GM19099 (cell line): Measurements from ENCODE around the gene CEP97.

Experiments used
- POLR2A ChIP-seq: IDR thresholded peaks from 3 replicates; pipeline ENCODE4 v1.6.1; 2011; ENCODE audit warnings: low read depth; ENCODE audit not compliant: insufficient read length; ENCODE audit errors: extremely low read depth

Gene CEP97

GRCh38 chr3:101701696-101702634 lies 22.4 kb upstream of the CEP97 start:
- TF ChIP-seq POLR2A: no peak

GRCh38 chr3:101702726-101703125 lies 21.7 kb upstream of the CEP97 start:
- TF ChIP-seq POLR2A: no peak

DNA sequence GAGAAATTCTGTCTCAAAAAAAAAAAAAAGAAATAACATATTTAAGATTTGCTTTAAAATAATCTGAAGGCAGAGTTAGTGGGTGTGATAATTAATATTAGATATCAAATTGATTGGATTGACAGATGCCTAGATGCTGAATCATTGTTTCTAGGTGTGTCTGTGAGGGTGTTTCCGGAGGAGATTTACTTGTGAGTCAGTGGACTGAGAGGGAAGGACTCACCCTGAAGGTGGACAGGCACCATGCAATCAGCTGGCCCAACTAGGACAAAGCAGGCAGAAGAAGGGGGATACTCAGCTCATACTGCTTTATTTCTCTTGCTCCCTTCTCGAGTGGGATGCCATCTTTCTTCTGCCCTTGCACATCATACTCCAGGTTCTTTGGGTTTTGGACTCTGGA lies 21.2 kb upstream of the CEP97 start:
- no peak for TF ChIP-seq POLR2A

DNA sequence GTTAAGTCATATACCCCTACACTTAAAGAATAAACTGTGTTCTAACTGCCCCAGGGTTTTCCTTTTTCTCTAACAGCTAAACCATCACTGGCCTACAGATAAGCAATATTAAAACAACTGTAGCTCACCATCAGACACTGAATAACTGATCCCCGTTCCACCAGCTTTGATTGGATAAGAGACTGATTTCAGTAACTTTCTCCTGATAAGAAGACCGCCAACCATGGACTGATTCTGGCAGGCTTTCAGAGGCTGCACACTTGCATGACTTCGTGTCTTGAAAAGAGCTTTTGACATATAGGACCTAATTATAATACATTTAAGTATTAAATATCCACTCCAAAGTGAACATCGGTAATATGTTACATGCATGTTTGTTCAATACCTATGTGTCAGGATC lies 15.3 kb upstream of the CEP97 start:
- TF ChIP-seq POLR2A: no peak

DNA sequence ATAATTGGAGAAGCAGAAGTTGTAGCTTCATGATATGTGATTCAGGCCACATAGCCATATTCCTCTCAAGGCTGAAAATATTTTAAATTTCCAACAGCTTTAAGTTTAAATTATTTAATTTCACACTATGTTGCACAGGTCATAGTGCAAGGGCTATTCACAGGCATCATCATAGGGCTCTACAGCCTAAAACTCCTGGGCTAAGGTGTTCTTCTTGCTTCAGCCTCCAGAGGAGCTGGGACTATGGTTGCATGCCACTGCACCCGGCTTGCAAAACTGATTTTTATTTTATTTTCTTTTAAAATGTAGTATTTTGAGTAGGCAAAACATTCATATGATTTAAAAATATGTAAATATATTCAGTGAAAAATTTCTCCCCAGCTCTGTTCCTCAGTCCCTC lies 6.0 kb upstream of the CEP97 start:
- no peak for TF ChIP-seq POLR2A

- TF ChIP-seq POLR2A: no peak
These were observed 4.7 kb upstream of the CEP97 start for GRCh38 chr3:101719604-101720185.

DNA sequence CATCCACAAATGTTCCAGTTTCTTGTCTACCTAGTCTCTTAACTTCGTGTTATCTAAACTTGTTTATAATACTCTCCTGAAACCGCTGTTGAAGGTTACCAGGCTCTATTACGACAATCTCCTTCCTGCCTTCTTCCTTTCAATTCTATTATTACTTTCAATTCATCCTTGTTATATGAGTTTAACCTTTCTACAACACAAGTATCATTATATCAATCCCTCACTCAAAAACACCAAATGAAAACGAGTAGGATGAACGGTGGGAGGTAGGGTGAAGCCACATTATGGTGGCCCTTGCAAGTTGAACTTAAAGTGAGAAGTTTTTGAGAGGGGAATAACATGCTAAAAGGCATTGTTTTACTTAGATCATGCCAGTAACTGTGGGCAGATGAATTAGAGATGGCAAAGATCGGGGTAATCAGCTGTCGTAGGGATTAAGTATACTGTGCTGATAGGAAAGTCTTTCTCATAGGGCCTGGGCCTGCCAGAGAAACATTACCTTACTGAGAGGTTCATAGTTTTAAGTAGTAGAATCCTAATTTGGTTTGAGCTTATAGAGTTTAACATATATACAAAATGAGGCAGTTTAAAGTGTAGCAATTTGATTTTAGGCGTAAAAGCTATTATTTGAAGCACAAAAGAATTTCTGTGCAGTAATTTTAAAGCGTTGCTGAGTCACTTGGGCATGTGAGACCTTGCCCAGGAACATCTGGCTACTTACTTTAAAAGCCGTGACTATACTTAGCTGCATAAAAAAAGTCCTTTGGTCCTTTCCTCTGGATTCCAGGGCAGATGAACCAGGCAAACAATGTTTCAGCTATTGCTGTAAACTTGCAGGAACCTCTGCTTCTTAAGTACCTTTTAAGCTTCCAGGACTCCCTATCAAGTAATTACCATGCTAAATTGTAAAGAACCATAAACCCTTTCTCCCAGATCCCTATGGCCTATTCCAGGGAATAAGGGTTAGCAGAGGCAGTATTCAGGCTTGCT lies 3.3 kb upstream of the CEP97 start:
- TF ChIP-seq POLR2A: no peak

- no peak for TF ChIP-seq POLR2A
These were observed 1.8 kb upstream of the CEP97 start for GRCh38 chr3:101722394-101723173.

DNA sequence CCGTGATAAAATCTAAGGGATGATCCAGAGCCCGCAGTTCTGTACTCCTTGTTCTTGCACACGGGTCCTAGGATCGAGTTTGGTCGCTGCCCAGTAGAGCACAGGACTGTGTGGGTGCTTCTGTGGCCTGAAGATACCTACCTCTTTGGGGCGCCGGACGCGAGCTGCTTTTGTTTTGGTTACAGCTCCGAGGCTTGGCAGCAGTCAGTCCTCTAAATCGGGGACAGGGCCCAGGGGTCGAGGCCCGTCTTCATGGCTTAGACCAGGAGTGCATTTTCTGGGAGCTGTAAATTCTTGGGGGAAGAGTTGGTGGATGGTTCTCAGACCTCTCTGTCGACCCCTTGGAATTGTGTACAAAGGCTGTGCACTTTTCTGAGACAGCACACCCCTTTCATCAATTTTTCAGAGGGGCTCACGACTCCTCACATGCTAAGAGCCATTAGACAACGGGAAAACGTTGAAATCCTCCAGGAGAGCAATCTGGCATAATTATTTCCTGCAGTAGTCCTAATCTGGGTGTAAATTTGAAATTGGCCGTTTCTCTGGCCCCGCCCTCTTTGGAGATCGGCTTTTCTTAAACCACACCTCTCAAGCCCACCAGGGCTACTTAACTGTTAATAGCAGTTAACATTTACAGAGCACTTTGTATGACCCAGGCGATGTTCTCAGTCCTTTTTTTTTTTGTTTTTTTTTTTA lies 928 bp downstream of the CEP97 start:
- TF ChIP-seq POLR2A: no peak

DNA sequence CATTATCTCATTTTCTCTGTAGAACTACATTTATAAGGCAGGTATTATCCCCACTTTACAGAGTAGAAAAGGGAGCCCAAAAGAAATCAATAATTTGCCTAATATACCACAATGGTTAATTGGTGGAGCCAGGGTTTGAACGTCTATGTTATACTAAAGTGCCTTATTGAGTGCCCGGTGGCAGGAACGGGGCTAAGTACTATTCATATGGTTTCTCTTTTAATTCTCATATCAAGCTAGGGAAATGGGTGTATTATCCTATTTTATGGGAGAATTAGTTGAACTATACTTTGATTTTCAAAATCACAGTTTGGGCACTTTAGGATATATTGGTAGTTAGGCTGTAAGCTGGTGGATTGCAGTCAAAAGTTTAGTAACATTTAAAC lies 1.5 kb downstream of the CEP97 start:
- no peak for TF ChIP-seq POLR2A

GRCh38 chr3:101729586-101729985 lies 5.2 kb downstream of the CEP97 start:
- TF ChIP-seq POLR2A: no peak

- no peak for TF ChIP-seq POLR2A
These were observed 6.4 kb downstream of the CEP97 start for GRCh38 chr3:101730839-101731238.

- no peak for TF ChIP-seq POLR2A
These were observed 7.8 kb downstream of the CEP97 start for GRCh38 chr3:101732240-101732641.

DNA sequence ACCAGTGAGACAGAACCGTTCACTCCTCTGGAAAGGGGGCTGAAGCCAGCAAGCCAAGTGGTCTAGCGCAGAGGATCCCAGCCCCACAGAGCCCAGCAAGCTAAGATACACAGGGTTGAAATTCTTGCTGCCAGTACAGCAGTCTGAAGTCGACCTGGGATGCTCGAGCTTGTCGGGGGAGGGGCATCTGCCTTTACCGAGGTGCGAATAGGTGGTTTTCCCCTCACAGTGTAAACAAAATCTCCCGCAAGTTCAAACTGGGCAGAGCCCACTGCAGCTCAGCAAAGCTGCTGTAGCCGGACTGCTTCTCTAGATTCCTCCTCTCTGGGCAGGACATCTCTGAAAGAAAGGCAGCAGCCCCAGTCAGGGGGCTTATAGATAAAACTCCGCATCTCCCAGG lies 11.4 kb downstream of the CEP97 start:
- no peak for TF ChIP-seq POLR2A

- TF ChIP-seq POLR2A: no peak
These were observed 20.4 kb downstream of the CEP97 start for GRCh38 chr3:101744811-101745210.

- no peak for TF ChIP-seq POLR2A
These were observed 33.8 kb downstream of the CEP97 start for GRCh38 chr3:101758224-101758623.
